HepG2 (cell line): ENCODE results near the gene PLA2G4A. TPM values are rescaled to one million over a fixed set of nuclear protein-coding genes. Genes with fewer than 3 reads are reported as not detected.

Source experiments
- ATAC-seq: fragments of 200-7000 bp; cut with Tn5 transposase; 3 replicates; pipeline ENCODE4 v1.9.1; 2020; ENCODE audit warnings: mild to moderate bottlenecking, moderate library complexity
- BruUV-seq: library from RNA; stranded (reverse); fragments of 400-500 nt; replicated peaks from 2 replicates; lab custom pipeline; 2021; lab: Mats Ljungman, UMichigan
- CTCF ChIA-PET: fragments of 300-600 bp; formaldehyde crosslinking; extraction: SDS; loops from one replicate; lab custom pipeline; 2021; ENCODE audit warnings: low total read pairs, inconsistent platforms, low intra/inter-chr PET ratio; lab: Yijun Ruan, JAX
- POLR2A ChIA-PET: fragments of 350-600 bp; sonication (Branson Sonifier 250); formaldehyde crosslinking; loops from one replicate; lab custom pipeline; 2020; ENCODE audit warnings: antibody characterized with exemption, inconsistent platforms; lab: Yijun Ruan, JAX
- DNase-seq: peaks from one replicate; pipeline ENCODE4 v3.0.0-alpha.2; 2015; ENCODE audit warnings: low spot score
- FAIRE-seq: peaks from 3 replicates; lab custom pipeline; 2011; peaks lifted over from hg19 to GRCh38; lab: Jason Lieb, UNC
- H2AFZ ChIP-seq: one replicate; pipeline ENCODE4 v1.6.1; 2011; ENCODE audit warnings: low read length, inconsistent platforms
- H3K27ac ChIP-seq: fragments of 300-600 bp; 3 replicates; pipeline ENCODE4 v1.8.0; 2011; ENCODE audit warnings: mixed run types, mild to moderate bottlenecking, mixed read lengths, low read length, inconsistent platforms; ENCODE audit not compliant: insufficient read depth; ENCODE audit errors: extremely low read length
- H3K27me3 ChIP-seq, 2 experiments: fragments of 200-600 bp in 1 of 2; 2 replicates in 1 of 2; 3 replicates in 1 of 2; pipeline versions ENCODE4 v1.6.0 to v1.8.0; 2011; ENCODE audit warnings: low read length in 2 of 2, mild to moderate bottlenecking in 2 of 2, moderate library complexity in 2 of 2, inconsistent platforms in 1 of 2; ENCODE audit not compliant: insufficient read depth in 2 of 2, control insufficient read depth in 1 of 2
- H3K36me3 ChIP-seq, 2 experiments: fragments of 200-600 bp in 1 of 2; replicated peaks in 1 of 2; 2 replicates in 1 of 2; 3 replicates in 1 of 2; pipeline versions ENCODE4 v1.5.1 to v1.8.0; 2011; ENCODE audit warnings: low read length in 2 of 2, inconsistent platforms in 1 of 2; ENCODE audit not compliant: insufficient read depth in 2 of 2, control insufficient read depth in 1 of 2
- H3K4me1 ChIP-seq: 2 replicates; pipeline ENCODE4 v1.5.1; 2012; ENCODE audit warnings: low read length, inconsistent platforms; ENCODE audit not compliant: insufficient read depth
- H3K4me2 ChIP-seq: 2 replicates; pipeline ENCODE4 v1.6.0; 2011; ENCODE audit warnings: low read depth, low read length, inconsistent platforms
- H3K4me3 ChIP-seq, 3 experiments: fragments of 200-600 bp in 1 of 3; sonication (generic), shearing (Covaris generic) in 1 of 3; replicated peaks in 1 of 3; 2 replicates each; pipeline ENCODE4 v1.5.1; 2011 to 2016; ENCODE audit warnings: low read length in 3 of 3, inconsistent platforms in 2 of 3, low read depth in 2 of 3, mild to moderate bottlenecking in 2 of 3, control low read depth in 1 of 3, mixed read lengths in 1 of 3; ENCODE audit not compliant: insufficient read depth in 1 of 3
- H3K79me2 ChIP-seq: one replicate; pipeline ENCODE4 v1.6.1; 2011; ENCODE audit warnings: low read length, inconsistent platforms; ENCODE audit not compliant: insufficient read depth
- H3K9ac ChIP-seq: 2 replicates; pipeline ENCODE4 v1.6.0; 2011; ENCODE audit warnings: mild to moderate bottlenecking, low read depth, low read length, inconsistent platforms; ENCODE audit not compliant: insufficient read depth
- H3K9me3 ChIP-seq: 2 replicates; pipeline ENCODE4 v1.5.1; 2012; ENCODE audit warnings: mild to moderate bottlenecking, low read length
- H4K20me1 ChIP-seq: 2 replicates; pipeline ENCODE4 v1.6.0; 2011; ENCODE audit warnings: inconsistent platforms, mild to moderate bottlenecking, low read length, moderate library complexity; ENCODE audit not compliant: insufficient read depth
- CREB3 ChIP-seq: sonication (generic); formaldehyde crosslinking; IDR thresholded peaks from 2 replicates; pipeline ENCODE4 v1.5.0; 2020; ENCODE audit warnings: missing genetic modification reagents
- WGBS: methylation state at CpG from one replicate; pipeline ENCODE4 v1.1.6; 2017; ENCODE audit warnings: low lambda C conversion rate; 5-methylcytosine and 5-hydroxymethylcytosine counted together
- in situ Hi-C: cut with HindIII; loops from 2 replicates; pipeline ENCODE4 v1.10.0; 2017; ENCODE audit warnings: low pct_unique_long_range_greater_than_20kb; ENCODE audit not compliant: extremely low pct_ligation_motif_present
- intact Hi-C: fragments of 100-400 bp; cut with micrococcal nuclease; formaldehyde crosslinking; loops from one replicate; pipeline ENCODE4 v1.10.0; 2022; ENCODE audit not compliant: unreplicated experiment
- polyA plus RNA-seq, 8 experiments: library from polyadenylated mRNA; depleted of rRNA in 3 of 8; stranded (reverse) in 7 of 8; unstranded in 1 of 8; fragments of >200 nt; fragmentation: Illumina TruSeq in 4 of 8; extraction: Trizol in 4 of 8; gene quantifications; 2 replicates each; pipeline versions ENCODE4 v1.2.1 to v1.2.3, GENCODE V29; 2011 to 2016; ENCODE audit warnings: low read depth in 4 of 8, missing spikeins in 1 of 8, mixed read lengths in 1 of 8; ENCODE audit not compliant: insufficient read depth in 1 of 8
- total RNA-seq, 5 experiments: library from RNA; depleted of rRNA; stranded (reverse); fragments of >200 nt; fragmentation: Illumina TruSeq; extraction: Trizol; gene quantifications; 2 replicates each; pipeline ENCODE4 v1.2.3, GENCODE V29; 2016; ENCODE audit warnings: low read depth in 1 of 5
- TF ChIP-seq, protein P1 (sequence below): sonication (generic); formaldehyde crosslinking; IDR thresholded peaks from 2 replicates; pipeline ENCODE4 v1.4.0; 2020; ENCODE audit warnings: mild to moderate bottlenecking, low read depth, missing genetic modification reagents
- TF ChIP-seq, protein P2 (sequence below): IDR thresholded peaks from 2 replicates; pipeline ENCODE4 v1.6.1; 2016; ENCODE audit warnings: missing compliant biosample characterization, missing genetic modification reagents, borderline replicate concordance

Gene PLA2G4A
- total and polyA plus RNA-seq, 2 of the 13 experiments (the other 11 are each of a cell fraction or from before 2014, with no cell fraction given), result not detected

- ChIA-PET POLR2A (no interaction called here), CTCF (no interaction called here)
- no peaks in the 10 kb centered on the region for H3K4me1 ChIP-seq
- H3K9me3 ChIP-seq, result no peaks in the 10 kb centered on the region
- 15% methylated on average over 4 of the region's 4 CpGs for WGBS
- BruUV-seq, result no TSS peak
- DNase-seq (no peak), ATAC-seq (no peak), FAIRE-seq (no peak)
- H3K27ac ChIP-seq, result no peak overlapping the region
- no peaks in the 10 kb centered on the region for H3K27me3 ChIP-seq
- no peak overlapping the region for H3K9ac ChIP-seq
- in situ Hi-C loops (no loop called here), intact Hi-C loops (loop anchor here (2.0 kb wide), 1 partner anchor 255 kb away; no protein-coding TSS in a partner anchor)
- H4K20me1 ChIP-seq, result no peaks in the 10 kb centered on the region
- no peaks in the 10 kb centered on the region for H3K36me3 ChIP-seq
- no peak overlapping the region for H3K4me2 ChIP-seq
- no peaks in the 10 kb centered on the region for H3K79me2 ChIP-seq
- no peak overlapping the region for H2AFZ ChIP-seq
- no peak overlapping the region for H3K4me3 ChIP-seq
- TF ChIP-seq CREB3, result no peak
- TF ChIP-seq, protein P1, sequence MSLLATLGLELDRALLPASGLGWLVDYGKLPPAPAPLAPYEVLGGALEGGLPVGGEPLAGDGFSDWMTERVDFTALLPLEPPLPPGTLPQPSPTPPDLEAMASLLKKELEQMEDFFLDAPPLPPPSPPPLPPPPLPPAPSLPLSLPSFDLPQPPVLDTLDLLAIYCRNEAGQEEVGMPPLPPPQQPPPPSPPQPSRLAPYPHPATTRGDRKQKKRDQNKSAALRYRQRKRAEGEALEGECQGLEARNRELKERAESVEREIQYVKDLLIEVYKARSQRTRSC (CRISPR knock-in tag), result no peak
These were observed 154.6 kb downstream of the PLA2G4A start for GRCh38 chr1:186983327-186983726.

DNA sequence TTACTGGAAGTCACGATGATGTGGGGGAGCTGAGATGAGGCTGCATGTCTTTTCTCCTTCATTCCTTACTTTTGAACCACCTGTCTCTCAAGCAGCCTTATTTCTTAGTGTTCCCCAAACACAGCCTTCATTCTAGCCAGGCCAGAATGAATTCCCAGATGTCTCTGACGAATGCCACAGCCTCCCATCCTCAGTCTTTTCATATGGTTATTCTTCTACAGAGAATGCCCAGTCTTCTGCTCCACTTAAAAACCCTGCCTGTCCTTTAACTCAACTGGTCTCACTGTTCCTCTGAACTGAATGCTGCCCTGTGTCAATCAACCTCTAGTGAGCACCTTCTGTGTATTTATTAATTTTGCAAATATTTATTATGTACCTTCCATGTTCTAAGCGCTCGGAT, 156.2 kb downstream of the PLA2G4A start:
- Histone ChIP-seq H3K27me3 (no peaks in the 10 kb centered on the region), H3K9ac (no peak overlapping the region), H3K27ac (no peak overlapping the region), H3K4me1 (no peaks in the 10 kb centered on the region), H2AFZ (no peak overlapping the region), H3K4me2 (no peak overlapping the region), H3K9me3 (no peaks in the 10 kb centered on the region), H3K79me2 (no peaks in the 10 kb centered on the region), H3K36me3 (no peaks in the 10 kb centered on the region), H4K20me1 (no peaks in the 10 kb centered on the region), H3K4me3 (no peak overlapping the region)
- in situ Hi-C loops, result loop anchor here (5.0 kb wide), 2 partner anchors 383 to 503 kb away; no protein-coding TSS in a partner anchor
- no peak for ATAC-seq
- ChIA-PET CTCF (interaction anchor here (0.7 to 3.6 kb wide), 2 partner anchors 379 to 502 kb away, joined by 3 to 28 read pairs; no protein-coding TSS in a partner anchor), POLR2A (no interaction called here)
- DNase-seq, result no peak
- intact Hi-C loops, result no loop called here
- WGBS, result 22% methylated on average over 4 of the region's 4 CpGs
- TF ChIP-seq, protein P2, sequence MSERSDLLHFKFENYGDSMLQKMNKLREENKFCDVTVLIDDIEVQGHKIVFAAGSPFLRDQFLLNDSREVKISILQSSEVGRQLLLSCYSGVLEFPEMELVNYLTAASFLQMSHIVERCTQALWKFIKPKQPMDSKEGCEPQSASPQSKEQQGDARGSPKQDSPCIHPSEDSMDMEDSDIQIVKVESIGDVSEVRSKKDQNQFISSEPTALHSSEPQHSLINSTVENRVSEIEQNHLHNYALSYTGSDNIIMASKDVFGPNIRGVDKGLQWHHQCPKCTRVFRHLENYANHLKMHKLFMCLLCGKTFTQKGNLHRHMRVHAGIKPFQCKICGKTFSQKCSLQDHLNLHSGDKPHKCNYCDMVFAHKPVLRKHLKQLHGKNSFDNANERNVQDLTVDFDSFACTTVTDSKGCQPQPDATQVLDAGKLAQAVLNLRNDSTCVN (CRISPR knock-in tag), result no peak
- FAIRE-seq, result no peak
- BruUV-seq, result no TSS peak
